ENCODE measurements around the gene TTK.
"Not testable (repeated sequence)": the region's sequence is repeated elsewhere in the genome, so short reads cannot be mapped to it uniquely, and the experiment has no call there.

TTK gene

DNA sequence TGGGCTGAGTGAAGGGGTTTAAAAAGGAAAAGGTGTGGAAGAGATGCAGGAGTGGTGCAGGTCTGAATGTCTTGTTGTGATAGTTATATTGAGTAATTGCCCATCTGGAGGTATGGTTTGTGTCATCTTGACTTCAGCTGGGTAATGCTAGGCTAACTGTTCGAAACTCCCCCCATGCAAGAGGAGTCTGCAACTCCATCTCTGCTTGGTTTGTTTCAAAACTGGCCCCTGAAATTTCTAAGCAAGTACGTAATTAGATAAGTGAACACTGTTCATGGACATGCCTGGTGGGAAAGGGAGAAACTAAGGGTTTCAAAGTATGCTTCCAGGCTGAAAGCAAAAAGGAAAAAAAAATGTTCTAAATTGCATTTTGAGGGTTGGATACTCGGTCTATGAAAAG, 17.1 kb downstream of the TTK start:
- DNase-seq = no peak

DNA sequence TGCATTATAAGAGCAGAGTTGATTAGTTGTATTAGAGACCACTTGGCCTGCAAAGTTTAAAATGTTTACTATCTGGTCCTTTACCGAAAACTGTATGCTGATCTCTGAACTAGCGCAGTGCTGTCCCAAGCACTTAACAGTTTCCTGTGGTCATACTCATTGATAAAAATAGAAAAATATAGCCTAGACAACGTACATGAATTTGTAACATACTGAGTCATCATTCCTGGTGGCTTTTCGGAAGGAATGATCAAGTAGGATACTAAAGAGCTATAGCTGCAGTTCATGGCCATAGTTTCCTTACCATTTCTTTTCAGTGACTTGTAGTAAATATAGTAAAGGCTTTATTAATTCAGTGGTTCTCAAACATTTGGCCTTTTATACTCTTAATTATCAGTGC, 18.4 kb downstream of the TTK start:
- DNase-seq = no peak

DNA sequence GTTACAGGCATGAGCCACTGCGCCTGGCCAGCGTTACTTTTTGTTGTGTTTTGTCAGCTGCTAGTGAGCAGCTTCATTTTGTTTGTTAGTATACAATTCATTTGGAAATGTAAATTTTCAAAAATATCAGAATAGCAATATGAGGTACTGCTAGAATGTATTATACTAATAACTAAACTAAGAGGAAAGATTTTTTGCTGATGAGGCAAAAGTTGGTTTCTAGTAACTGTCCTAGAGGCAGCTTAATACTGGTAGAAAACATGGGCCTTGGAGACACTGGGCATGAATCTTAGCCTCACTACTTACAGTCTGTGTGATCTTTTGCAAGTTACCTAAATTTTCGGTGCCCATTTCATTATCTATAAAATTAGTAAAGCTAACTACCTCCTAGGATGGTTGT, 24.1 kb downstream of the TTK start:
- no peak for DNase-seq

DNA sequence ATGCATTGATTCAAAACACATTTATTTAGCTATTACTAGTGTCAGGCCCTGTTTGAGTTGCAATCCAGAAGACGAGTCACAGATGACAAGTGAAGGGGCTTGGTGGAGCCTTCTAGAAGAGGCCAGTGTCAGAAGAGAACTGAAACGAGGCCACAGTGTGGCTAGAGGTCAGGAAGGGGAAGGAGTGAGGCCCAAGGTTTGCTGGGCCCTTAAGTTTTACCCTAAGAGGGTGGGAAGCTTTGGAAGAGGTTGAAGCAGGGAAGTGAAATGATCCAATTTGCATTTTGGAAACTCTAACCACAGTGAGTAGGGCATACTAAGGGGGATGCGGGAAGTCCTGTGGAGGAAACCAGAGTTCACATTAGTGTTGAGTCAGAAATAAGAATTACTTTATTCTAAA, 25.0 kb downstream of the TTK start:
- DNase-seq = no peak

DNA sequence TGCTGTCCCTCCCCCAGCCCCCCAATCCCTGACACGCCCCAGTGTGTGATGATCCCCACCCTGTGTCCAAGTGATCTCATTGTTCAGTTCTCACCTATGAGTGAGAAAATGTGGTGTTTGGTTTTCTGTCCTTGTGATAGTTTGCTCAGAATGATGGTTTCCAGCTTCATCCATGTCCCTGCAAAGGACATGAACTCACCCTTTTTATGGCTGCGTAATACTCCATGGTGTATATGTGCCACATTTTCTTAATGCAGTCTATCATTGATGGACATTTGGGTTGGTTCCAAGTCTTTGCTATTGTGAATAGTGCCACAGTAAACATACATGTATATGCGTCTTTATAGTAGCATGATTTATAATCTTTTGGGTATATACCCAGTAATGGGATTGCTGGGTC, 43.8 kb downstream of the TTK start:
- DNase-seq = not testable (repeated sequence)

DNA sequence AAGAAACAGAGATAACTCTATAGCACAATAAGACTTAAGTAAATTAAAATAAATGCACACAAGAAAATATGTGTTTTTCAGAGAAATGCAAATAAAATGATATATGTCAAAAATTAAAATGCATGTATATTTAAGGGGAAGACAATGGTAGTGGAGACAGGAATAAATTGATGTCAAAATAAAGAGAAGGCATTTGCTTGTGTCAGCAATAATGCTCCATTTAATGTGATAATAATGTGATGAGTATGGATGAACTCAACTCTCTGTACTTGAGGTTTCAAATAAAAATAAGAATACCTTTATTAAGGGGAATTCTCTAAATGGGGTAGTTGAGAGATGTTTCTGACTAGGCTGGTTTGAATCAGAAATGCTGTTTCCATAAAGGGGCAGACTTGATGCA, 56.3 kb downstream of the TTK start:
- DNase-seq = no peak

GRCh38 chr6:80068146-80068545, 63.7 kb downstream of the TTK start:
- not testable (repeated sequence) for DNase-seq

DNA sequence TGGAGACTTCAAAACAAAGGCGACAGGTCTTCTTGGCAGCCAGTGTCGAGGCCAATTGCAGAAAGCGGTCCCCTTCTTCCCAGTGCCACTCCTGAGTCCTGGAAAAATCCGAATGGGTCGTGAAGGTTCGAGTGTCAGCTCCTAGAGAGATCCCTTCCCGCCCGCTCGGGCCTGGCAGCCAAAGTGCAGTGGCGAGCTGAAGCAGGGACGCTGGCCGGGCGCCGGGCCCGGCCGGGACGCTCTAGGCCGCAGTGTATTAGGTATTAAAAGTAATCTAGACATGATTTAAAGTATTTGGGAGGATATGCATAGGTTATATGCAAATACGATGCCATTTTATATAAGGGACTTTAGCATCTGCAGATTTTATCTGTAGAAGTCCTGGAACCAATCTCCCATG, 66.0 kb downstream of the TTK start:
- not testable (repeated sequence) for DNase-seq

DNA sequence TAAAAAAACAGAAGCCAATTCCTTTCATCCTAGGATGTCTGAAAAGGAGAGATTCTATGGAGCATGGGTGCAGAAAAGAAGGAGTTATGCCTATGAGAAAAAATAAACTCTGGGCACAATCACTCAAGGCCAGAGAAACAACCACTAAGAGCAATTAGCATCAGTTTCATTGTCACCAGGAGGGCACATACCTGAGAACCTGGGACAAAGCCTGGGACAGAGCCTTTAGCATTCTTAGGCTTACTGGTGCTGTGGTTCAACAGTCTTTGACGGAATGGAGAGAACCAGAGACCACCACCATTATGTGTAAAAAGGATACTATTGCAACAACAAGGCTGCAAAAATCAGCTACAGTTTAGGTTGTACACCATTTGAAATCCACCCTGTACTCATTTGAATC, 72.6 kb downstream of the TTK start:
- DNase-seq = no peak

DNA sequence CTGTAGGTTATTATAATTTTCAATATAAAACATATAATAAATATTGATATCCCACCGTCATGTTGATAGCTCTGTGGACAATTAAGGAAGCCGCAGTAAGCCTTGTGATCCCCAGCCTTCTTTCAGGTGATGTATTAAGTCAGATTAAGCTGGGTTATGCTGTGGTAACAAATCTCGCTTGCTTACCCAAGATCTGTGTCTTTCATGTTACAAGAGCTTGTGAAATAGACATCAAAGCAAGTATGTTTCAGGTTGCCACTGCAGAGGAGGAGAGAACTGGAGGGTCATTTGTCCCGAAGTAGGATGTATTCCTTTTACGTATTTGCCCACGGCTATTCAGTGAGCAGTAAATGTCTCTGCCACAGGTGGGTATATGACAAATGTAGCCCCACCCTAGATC, 84.2 kb downstream of the TTK start:
- DNase-seq = no peak

- no peak for DNase-seq
Observed at GRCh38 chr6:80091506-80091905, 87.1 kb downstream of the TTK start.

Data from central memory CD4-positive, alpha-beta T cell (primary cell).